Measurements from ENCODE around the gene ZNF804B.

GRCh38 chr7:89238156-89238555 lies 478.7 kb downstream of the ZNF804B start:
- TF ChIP-seq, protein P1, sequence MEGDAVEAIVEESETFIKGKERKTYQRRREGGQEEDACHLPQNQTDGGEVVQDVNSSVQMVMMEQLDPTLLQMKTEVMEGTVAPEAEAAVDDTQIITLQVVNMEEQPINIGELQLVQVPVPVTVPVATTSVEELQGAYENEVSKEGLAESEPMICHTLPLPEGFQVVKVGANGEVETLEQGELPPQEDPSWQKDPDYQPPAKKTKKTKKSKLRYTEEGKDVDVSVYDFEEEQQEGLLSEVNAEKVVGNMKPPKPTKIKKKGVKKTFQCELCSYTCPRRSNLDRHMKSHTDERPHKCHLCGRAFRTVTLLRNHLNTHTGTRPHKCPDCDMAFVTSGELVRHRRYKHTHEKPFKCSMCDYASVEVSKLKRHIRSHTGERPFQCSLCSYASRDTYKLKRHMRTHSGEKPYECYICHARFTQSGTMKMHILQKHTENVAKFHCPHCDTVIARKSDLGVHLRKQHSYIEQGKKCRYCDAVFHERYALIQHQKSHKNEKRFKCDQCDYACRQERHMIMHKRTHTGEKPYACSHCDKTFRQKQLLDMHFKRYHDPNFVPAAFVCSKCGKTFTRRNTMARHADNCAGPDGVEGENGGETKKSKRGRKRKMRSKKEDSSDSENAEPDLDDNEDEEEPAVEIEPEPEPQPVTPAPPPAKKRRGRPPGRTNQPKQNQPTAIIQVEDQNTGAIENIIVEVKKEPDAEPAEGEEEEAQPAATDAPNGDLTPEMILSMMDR (conservative IDR thresholded peaks at IDR 0.05; ENCODE audit: low read depth, low read length) = no peak
- no peak for TF ChIP-seq EZH2 (IDR thresholded peaks at IDR 0.05; ENCODE audit: low read length, unreplicated experiment)
